Stimulated activated CD8-positive, alpha-beta memory T cell treated with anti-CD3 and anti-CD28 coated beads, Interleukin-4, amount 100 ng/mL, for 24 hours (primary cell): Measurements from ENCODE around the gene MAFG.

ENCODE experiments used
- DNase-seq: peaks from one replicate; pipeline ENCODE4 v3.0.0-alpha.2; 2020; ENCODE audit warnings: low read depth

Gene MAFG

DNA sequence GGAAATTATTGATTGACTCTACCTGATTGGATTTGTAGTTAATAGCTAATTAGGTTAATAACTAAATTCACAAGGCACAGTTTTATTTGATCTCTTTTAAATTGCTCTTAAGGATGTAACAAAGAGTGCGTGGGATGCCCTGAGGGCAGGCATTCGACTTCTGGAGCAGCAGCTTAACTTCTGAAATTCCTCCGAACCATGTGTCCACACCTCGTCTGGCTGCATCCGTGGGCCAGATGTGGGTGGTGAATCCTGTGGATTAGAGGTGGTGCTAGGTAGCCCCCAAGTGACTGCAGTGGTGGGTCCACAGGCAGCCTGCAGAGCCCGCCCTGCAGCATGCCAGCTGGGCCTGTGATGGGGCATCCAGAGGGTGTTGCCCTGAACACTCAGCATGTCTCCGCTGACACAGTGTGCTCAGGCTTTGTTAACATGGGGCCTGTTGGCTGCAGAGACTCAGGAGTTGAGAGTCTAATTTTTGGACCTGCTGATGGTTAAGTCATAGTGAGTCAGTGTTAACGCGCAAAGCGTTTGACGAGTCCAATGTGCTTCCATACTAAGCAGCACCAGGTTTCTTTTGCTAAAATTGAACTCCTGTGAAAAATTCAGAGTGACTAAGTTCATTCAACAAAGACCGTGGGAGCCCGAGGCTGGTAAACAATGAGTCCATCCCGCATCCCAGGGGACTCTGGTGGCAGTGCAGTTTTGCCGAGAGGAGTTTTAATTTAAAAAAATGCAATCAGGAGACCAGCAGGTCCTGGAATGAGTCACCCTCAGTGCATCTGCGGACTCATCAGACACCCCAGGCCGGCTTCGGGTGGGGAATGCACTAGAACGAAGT, 29.3 kb downstream of the MAFG start:
- DNase-seq, result no peak

DNA sequence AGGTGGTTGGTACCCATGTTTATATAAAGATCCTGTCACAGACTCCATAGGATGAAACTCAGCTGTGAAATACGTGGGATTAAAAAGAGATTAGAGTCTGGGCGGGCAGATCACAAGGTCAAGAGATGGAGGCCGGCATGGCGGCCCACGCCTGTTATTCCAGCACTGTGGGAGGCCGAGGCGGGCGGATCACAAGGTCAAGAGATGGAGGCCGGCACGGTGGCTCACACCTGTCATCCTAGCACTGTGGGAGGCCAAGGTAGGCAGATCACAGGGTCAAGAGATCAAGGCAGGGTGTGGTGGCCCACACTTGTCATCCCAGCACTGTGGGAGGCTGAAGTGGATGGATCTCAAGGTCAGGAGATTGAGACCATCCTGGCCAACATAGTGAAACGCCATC, 32.1 kb downstream of the MAFG start:
- DNase-seq, result no peak

DNA sequence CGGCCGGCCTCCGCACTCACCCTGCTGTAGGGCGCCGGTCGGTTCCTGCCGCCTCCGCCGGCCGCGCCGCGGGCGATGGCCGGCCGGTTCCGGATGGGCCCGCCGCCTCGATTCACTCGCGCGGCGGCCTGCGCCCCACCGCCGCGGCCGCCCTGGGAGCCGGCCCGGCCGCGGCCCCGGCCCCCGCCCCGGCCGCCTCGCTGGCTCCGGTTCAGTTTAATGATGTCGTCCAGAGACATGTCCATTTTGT, 36.3 kb downstream of the MAFG start:
- DNase-seq, result no peak

DNA sequence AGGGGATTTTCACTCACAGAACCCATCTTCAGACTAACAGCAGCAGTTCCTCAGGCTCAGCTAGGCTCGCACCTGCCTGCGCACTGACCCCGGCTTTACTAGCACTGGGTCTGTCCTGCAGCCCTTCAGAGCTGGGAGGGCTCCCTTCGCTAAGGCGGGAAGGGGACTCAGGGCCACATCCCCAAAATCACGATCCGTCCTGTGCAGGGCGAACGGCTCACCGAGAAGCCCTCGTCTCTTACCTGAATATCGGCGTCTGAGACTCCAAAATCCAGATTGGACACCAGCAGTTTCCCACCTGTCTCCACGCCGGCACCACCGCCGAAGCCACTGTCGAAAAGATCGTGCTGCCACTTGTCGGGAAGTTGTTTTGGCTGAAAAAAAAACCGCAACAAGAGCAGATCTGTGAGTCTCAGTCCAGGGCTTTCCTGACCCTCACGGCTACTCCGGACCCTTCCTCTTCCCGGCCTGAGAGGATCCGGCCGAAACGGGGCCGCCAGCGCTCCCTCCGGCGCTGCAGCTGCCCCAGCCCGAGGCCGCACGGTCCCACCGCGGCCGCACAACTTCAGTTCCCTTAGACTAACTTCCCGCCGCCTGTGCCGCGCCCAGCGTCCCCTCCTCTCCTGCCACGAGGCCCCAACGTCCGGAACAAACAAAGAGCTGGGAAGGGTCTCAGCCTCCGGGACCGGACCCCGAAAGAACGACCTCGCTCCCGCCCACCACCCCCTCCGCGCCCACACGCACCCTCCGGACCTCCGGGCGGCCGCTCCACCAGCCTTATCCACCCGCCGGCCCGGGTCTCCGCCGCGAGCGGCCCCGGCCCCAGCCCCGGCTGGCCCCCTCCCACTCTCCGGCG, 36.9 kb downstream of the MAFG start:
- no peak for DNase-seq

DNA sequence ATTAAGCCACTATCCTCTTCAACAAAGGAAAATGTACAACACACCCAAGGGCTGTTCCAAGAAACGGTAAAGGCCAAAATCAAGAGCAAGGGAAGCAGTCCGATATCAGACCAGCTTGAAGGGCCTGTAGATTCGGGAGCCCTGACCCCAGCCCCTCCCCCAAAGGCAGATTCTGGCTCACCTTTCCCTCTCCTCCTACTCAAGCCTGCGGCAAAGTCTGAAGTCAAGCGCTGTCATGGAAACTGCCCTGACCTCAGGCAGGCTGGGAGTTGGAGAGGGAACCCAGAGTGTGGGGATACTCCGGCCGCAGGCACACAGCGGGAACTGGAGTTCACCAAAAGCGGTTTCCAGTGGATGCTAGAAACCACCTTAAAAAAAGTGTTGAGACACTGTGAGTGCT, 37.9 kb downstream of the MAFG start:
- DNase-seq, result no peak

DNA sequence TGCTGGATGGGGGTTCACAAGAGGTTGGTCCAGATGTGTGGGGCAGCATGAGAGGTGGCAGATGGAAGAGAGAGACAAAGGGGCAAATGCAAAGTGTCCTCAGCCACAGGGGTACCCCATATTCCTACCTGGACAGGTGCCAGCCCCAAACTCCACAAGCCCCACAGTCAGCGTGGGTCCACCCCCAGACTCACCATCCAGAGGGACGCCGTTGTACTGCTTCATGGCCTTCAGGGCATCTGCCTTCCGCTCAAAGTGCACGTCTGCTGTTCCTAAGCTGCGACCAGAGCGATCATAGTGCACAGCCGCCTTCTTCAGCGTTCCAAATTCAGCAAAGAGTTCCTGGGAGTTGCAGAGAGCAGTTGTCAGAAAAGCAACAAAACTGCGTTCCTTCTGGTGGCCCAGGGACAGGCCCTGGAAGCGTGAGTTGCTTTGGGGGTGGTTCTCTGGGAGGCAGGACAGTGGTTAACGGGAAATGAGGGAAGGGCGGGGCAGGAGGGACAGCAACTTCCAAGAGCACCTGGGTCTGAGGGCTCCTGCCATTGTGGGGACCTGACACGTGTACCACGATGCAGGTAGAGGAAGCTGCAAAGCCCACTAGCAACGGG, 38.4 kb downstream of the MAFG start:
- no peak for DNase-seq

DNA sequence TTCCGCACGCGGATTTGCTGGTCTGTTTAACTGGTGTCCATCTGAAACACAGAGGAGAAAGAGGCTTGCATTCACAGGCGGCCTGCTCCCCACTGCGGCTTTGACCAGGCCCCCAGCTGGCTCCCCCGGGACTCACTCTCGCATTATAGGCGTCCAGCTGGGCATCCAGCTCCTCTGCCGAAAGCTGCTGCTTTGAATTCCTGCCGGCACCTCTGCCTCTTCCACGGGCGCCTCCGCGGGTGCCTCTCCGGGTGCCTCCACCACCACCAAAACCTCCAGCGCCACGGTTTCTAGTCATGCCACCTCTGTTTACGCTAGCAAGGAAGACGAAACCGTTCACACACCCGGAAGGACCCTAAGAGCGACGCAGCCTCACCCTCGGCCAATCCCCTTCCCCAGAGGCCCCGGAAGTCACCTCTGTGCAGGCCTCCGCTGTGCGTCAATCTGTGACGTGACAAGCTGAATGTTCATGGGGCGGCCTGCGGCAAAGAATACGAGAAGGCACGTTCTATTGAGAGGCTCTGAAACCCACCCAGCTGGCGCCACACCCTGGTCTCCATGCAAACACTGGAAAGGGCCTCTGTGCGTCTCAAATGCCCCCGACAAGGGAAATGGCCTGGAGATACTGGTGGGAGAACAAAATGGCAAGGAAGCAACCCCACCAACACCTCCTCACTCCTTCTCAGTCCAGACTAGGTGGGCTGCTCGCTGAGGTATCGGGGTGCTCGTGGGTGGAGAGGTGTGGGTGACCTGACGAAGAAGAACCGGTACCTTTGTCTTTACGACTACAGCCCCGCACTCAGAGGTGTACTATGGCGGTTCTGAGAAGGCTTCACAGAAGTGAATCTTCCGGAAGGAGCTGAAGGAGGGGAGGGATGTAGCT, 39.2 kb downstream of the MAFG start:
- DNase-seq, result no peak

DNA sequence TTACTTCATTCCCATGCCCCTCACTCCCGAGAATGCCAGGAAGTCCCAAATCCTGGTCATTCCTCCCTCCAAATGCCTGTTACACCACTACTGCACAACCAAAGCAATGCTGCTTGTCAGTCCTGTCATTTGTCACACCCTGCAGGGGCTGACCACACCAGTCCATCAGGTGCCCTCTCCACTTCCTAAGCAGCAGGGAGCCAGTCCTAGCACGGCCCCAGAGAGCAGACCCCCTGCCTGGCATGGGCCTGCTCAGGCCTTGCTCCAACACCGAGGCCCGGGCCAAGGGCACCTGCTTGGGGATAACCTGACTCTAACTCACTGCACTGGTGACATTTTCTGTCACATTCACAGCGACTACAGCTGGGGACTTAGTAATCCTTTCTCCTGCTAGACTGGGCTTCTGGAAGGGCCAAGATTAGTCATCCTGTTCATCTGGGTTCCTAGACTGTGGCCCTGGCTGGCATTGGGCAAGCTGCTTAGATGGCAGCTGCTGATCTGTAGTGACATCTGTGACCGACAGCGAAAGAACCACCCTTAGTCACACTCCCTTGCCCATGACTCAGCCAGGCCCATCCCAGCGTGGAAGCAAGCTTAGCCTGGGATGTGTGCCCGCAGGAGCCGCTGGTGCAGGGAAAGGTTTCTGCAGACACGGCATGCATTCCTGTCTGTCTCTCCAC, 41.5 kb downstream of the MAFG start:
- no peak for DNase-seq

DNA sequence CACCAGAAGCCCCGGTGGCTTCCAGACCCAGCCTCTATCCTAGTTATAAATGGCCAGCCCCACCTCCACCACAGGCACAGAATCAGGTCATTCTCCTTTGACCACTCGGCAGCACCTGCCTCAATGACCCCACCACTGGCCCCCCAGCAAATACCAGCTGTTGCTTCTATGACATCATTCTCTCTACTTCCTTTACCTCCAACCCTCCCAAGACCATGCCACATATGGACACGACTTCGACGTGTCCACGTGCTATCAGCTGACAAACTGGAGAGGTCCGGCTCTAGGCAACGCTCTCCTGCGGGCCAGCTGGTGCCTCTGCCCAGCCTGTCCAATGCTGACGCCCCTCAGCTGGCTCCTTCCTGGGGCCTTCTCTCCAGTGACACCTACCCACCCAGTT, 42.1 kb downstream of the MAFG start:
- DNase-seq, result no peak

DNA sequence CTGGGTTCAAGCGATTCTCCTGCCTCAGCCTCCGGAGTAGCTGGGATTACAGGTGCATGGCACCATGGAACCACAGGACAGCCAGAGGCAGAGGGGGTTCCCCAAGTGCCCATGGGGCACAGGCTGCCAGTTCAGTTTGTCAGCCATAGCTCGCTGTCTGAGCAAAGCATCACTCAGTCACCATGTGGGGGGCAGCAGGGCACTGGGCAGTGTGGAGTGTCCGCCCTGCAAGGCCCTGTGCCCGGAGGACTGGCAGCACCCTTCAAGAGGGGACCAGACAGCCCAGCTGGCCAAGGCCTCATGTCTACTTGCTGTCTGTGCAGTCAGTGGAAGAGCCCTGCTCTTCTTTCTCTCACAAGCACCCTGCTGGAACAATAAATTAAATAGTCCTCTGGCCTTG, 42.6 kb downstream of the MAFG start:
- DNase-seq, result no peak

DNA sequence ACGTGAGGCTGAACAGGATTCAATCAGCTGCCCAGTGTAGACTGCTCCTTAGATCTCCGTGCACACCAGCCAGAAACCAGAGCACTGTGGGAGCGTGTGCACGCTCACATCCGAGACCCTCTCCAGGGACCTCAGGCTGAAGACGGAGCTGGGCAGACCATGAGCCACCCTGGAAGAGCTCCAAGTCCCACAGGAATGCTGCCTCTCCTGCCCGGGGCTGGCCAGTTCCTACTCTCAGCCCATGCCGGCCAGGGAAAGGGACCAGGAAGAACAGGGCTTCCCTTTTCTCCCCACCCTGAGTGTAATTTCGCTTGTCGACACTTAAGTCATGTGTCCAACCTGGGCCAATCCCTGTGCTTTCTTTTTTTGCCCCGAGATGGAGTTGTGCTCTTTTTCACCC, 43.0 kb downstream of the MAFG start:
- DNase-seq, result no peak

DNA sequence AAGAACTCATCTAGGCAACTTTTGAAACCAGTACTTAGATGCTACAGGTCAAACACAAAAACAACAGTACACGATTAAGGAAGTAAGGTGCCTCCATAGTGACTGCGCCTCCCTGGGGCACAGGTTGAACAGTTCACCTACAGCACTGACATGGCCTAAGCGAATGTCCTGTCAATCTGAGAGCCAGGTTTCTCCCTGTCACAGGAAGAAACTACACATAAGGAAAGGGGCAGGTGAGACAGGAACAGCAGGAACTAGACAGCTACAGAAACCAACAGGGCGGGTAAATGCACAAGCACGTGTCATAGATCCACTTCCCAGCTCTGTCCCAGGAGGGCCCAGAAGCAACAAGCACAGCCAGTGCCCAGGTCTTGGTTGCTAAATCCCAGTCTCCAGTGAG, 48.4 kb downstream of the MAFG start:
- DNase-seq, result no peak

DNA sequence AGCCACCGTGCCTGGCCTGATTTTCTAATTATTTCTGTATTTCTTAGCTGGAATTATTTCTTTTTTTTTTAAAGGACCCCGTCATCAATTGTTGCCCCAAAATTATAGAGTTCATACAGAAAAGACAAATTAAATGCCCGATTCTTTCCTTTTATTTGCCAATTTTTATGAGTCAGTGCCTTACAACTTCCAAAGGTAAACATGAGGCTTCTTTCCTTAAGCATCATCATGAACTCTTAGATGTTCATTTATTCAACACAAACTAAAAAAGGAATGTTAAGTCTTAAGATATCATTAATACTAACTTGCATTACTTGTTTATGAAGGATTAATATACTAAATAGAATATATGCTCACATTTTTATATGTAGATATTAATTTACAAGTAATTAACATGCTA, 49.2 kb downstream of the MAFG start:
- DNase-seq, result no peak

DNA sequence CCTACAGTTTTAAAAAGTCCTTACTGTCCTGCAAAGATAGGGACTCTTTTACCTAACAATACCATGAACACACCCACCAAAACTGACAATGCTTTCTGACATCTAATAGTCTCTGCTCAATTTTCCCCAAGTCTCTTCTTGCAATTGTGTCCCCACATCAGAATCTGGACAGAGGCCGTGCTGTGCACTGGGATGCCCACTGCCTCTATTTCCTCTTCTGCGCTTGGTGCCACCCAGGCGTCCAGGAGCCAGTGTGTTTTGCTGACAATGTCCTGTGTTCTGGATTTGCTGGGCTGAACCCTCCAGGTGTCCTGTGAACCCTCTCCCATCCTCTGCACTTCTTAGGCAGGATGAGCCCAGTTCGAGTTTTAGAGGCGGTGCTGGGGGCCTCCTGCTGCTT, 50.0 kb downstream of the MAFG start:
- DNase-seq, result no peak

DNA sequence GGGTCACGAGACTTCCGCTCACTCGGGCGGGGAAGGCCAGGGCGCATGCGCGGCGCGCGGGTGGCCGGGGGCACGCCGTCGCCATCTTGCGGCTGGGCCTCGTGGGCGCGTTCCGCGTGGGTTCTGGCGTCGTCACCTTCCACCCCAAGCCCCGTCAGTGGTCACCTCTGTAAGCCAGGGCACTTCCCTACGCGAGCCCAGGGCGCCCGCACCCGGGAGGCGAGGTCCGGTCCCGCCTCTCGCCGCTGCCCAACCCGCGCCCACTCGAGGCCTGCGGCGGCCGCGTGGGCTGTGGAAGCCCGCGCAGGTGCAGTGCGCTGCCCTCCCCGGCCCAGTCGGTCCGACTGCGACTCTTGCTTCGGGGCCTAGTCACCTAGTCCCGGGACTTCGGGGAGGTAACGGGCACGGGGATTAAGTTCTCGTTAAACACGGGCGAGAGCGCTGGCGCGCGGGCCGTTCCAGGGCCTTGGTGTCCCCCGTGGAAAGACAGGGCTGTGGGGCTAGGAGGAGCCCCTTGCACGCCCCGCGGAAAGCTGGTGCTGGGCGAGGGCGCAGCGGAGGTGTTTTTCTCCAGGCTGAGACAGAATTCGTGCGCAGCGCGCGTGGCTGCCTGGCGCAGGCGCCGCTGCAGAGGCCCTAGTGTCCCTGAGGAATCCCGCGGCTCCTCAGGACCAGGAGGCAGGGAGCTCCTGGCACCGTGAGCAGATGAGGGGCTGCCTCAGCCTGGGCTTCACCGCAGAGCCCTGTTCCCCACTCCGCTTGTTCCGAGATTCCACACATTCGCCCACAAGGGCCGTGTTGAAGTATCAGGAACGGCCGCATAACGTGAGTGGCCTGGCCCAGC, 55.9 kb downstream of the MAFG start:
- DNase-seq, result peak; percentile 96

DNA sequence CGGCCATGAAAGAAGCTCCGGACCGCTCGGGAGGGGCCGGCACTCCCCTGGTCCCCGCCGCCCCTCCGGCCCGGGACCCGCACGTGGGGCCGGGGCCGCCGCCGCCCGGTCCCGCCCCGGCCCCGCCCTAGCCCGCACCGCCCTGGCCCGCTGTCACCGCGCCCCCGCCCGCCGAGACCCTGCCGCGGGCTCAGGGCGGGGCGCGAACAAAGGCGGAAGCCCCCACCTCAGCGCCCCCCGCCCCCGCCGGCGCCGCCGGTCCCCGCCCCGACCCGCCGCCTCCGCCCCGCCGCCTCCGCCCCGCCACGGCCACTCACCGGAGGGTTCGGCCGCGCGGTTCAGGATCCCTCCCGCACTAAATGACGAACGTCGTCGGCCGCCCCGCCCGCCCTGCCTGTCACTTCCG, 56.6 kb downstream of the MAFG start, which contains the start of gene ARHGDIA:
Gene ARHGDIA, minus strand, starts transcription at position 357 of the 406 bp plus-strand sequence. CDS start 1,407 bp downstream, outside the sequence.
- no peak for DNase-seq

DNA sequence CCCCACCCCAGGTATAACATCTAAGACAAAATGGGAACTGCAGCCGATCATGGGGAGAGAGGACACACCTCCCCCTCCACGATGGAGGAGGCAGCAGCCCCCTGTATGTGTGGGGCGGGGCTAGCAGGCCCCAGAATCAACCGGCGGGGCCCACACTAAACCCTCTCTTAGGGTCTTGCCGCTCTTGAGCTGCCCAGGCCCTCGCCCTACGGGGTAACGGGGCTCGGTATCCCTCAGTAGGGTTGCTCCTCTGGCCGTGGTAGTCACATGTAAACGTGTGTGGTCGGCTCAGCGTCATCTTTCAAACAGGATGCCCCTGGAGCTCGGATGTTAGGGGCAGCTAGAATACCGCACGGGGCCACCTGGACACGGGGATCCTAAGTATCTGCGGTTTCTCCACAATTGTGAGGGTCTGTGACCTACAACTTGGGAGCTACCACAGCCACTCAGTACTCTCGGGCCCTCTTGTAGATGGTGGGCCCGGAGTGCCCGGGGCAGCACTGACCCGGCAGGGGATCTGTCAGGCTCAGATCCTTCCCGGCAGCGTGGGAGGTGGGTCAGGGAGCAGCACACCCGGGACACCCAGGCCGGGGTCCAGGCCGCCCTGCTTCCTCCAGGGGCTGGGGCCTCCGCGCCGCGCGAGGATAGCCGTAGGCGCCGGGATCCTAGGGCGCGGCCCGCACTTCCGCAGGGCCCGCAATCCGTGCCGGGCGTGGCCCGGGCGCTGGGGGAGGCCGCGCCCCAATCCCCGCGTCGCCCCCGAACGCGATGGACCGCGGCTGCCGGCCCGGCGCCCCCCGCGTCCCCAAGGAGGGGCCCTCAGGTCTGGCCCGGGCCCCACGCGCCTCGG, 57.2 kb downstream of the MAFG start:
- no peak for DNase-seq

DNA sequence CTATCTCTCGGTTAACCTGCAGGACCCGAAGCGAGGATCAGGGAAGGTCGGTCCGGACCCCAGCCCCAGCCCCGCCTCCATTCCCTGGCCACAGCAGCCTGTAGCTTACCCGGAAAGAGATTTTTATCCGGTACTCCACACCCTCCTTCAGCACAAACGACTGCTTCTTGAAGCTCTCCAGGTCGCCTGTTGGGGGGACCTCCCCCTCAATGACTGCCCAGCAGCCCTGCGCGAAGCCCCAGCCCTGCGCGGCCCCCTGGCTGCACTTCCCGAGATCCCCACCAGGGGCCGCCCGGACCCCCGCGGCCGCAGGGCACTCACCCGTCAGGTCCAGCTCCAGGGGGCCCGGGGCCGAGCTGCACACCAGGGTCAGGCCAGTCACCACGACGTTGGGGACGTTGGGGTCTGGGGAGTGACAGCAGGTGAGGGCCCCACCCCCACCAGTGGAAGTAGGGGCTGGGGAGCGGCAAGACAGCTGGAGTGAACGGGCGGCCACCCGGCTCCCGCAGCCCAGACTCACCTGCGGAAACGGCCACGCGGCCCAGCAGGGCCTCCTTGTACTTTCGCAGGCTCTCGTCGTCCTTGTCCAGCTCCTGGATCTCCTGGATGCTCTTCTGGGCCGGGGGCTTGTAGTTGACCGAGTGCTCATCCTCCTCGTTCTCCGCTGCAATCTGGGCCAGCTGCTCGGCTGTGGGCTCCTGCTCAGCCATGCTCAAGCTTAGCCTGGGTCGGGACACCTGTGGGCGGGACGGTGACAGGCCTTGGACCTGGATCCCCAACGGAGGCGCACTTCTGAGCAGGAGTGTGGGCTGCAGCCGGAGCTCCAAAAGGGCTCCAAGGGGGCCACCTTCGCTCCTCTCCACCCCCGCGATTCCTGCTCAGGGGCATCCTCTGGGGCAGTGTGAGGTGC, 58.1 kb downstream of the MAFG start:
- DNase-seq, result peak; percentile 36
